ENCODE data around the gene C9orf72. TPM values are rescaled to one million over a fixed set of nuclear protein-coding genes. Genes with fewer than 3 reads are reported as not detected.

C9orf72 gene
- total RNA-seq, 2 donors from 2014 or later, result 8.0 to 14.0 TPM

DNA sequence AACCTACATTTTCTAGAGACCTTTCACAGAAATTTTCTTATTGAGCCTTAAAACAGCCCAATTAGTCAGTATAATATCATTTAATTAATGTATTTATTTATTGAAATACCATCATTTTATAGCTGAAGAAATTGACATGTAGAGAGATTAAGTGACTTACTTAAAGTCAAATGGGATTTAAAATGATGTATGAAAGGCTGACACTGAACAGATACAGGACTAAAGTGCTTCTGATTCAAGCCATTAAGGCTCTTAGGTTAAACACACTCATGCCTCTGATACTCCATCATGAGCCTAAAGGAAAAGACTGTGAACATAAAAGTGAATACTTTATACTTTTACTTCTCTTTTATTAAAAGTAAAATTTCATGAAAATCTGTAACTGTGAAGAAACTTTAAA is 12.8 kb downstream of the C9orf72 start:
- Histone ChIP-seq H3K36me3 (no peaks in the 10 kb centered on the region), H3K27ac (no peak overlapping the region), H3K4me1 (no peaks in the 10 kb centered on the region), H3K9ac (ENCODE audit: low read depth in 2 of 2, low read length in 2 of 2) (no peak overlapping the region), H3K27me3 (no peaks in the 10 kb centered on the region), H3K4me3 (no peak overlapping the region), H3K9me3 (no peaks in the 10 kb centered on the region)
- intact Hi-C loops (cut with DNase I), result no loop called here
- TF ChIP-seq, protein P1, sequence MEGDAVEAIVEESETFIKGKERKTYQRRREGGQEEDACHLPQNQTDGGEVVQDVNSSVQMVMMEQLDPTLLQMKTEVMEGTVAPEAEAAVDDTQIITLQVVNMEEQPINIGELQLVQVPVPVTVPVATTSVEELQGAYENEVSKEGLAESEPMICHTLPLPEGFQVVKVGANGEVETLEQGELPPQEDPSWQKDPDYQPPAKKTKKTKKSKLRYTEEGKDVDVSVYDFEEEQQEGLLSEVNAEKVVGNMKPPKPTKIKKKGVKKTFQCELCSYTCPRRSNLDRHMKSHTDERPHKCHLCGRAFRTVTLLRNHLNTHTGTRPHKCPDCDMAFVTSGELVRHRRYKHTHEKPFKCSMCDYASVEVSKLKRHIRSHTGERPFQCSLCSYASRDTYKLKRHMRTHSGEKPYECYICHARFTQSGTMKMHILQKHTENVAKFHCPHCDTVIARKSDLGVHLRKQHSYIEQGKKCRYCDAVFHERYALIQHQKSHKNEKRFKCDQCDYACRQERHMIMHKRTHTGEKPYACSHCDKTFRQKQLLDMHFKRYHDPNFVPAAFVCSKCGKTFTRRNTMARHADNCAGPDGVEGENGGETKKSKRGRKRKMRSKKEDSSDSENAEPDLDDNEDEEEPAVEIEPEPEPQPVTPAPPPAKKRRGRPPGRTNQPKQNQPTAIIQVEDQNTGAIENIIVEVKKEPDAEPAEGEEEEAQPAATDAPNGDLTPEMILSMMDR (IDR thresholded peaks at IDR 0.05), result no peak
- no peak for DNase-seq

DNA sequence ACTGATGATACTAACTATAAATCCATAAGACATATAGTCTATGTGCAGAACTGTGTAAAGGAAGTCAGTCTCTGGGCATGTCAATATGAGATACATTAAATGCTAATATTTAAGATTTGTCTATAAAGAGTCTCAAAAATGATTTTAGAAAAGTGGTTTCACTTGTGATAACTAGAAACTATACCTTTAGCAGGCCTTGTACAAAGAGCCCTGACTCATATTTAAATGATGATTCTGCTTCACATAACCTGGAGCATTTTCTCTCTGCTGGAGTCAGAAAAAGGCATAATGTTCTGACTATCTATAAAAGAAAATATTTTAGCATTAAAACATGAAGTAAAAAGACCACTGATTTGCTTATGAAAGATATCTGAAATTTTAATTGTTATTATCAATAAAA is 15.0 kb downstream of the C9orf72 start:
- no peaks in the 10 kb centered on the region for H3K36me3 ChIP-seq
- H3K9ac ChIP-seq (ENCODE audit: low read depth in 2 of 2, low read length in 2 of 2), result no peak overlapping the region
- intact Hi-C loops (cut with DNase I), result no loop called here
- no peak overlapping the region for H3K4me3 ChIP-seq
- TF ChIP-seq, protein P1 (IDR thresholded peaks at IDR 0.05), result no peak
- H3K27me3 ChIP-seq, result no peaks in the 10 kb centered on the region
- no peak overlapping the region for H3K27ac ChIP-seq
- no peaks in the 10 kb centered on the region for H3K4me1 ChIP-seq
- no peak for DNase-seq
- H3K9me3 ChIP-seq, result no peaks in the 10 kb centered on the region

DNA sequence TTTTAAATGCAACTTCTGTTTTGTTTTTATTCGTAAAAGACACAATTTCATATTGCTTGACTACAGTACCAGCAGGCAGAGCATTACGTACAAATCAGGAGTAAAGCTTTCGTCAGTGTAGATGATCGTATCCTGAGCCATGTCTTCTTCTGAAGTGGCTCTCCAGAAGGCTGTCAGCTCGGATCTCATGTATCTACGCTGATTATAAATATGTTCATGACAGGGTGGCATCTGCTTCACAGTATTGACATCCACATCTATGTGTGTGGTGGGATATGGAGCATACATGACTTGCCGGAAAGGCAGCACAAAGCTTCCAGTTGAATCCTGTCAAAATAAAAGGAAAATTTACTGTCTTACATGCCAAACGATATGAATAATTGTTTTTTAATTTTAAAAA is 16.8 kb downstream of the C9orf72 start:
- no peaks in the 10 kb centered on the region for H3K36me3 ChIP-seq
- no peak for DNase-seq
- no peak overlapping the region for H3K27ac ChIP-seq
- no peaks in the 10 kb centered on the region for H3K27me3 ChIP-seq
- H3K4me3 ChIP-seq, result no peak overlapping the region
- TF ChIP-seq, protein P1 (IDR thresholded peaks at IDR 0.05), result no peak
- H3K9me3 ChIP-seq, result no peaks in the 10 kb centered on the region
- no peaks in the 10 kb centered on the region for H3K4me1 ChIP-seq
- no peak overlapping the region for H3K9ac ChIP-seq (ENCODE audit: low read depth in 2 of 2, low read length in 2 of 2)
- intact Hi-C loops (cut with DNase I), result no loop called here

DNA sequence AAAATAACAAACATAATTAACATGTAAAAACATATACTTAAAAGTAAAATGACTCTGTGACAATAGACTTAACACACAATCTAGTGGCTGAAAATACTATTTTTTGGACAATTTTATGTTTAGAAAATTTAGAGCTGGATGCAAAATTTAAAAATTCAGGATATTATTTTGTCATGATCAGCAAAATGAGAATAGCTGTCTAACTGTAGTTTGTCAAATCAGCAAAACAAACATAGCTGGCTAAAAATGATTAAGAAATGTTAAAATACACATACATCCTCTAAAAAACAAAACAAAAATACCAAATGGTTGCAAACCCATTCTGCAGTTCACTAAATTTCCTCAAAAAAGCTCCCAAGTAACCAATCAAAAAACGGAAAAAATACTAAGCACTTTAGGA is 18.6 kb downstream of the C9orf72 start:
- Histone ChIP-seq H3K9ac (ENCODE audit: low read depth in 2 of 2, low read length in 2 of 2) (no peak overlapping the region), H3K36me3 (no peaks in the 10 kb centered on the region), H3K27me3 (no peaks in the 10 kb centered on the region), H3K27ac (no peak overlapping the region), H3K9me3 (no peaks in the 10 kb centered on the region), H3K4me3 (no peak overlapping the region), H3K4me1 (no peaks in the 10 kb centered on the region)
- TF ChIP-seq, protein P1 (IDR thresholded peaks at IDR 0.05), result no peak
- no peak for DNase-seq
- intact Hi-C loops (cut with DNase I), result no loop called here

DNA sequence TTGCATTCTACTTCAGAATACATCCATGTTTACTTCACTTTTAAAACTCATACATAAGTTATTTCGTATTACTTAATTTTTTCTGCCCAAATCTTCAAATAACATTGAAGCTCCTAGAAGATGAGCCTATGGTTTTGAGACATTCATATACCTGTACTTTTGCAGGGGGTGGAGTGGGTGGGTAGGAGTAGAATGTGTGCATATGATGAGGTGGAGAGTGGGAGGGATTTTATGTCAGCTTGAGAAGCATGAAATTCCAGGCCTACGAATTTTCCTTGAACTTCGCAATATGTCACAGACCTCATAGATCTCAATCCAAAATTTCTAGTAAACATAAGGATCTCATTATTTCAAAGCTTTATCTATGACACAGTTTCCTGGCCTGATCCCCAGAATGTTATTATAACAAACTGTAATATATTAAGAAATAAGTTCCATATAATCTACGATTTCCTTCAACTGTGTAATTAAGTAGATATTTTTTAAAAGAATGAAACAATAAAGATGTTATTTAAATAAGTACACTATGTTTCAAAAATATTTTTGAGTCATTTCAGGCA is 24.0 kb downstream of the C9orf72 start:
- H3K4me1 ChIP-seq, result no peaks in the 10 kb centered on the region
- H3K27ac ChIP-seq, result no peak overlapping the region
- H3K36me3 ChIP-seq, result no peaks in the 10 kb centered on the region
- no peak overlapping the region for H3K4me3 ChIP-seq
- intact Hi-C loops (cut with DNase I), result loop anchor here (10.0 kb wide), 1 partner anchor 514 kb away; no protein-coding TSS in a partner anchor
- H3K27me3 ChIP-seq, result no peaks in the 10 kb centered on the region
- H3K9ac ChIP-seq (ENCODE audit: low read depth in 2 of 2, low read length in 2 of 2), result no peak overlapping the region
- H3K9me3 ChIP-seq, result no peaks in the 10 kb centered on the region
- TF ChIP-seq, protein P1 (IDR thresholded peaks at IDR 0.05), result no peak
- no peak for DNase-seq

Data from colonic mucosa (tissue), 4 donors.